Omental fat pad (tissue), 4 donors: Measurements from ENCODE around the gene WDR48. TPM values are rescaled to one million over a fixed set of nuclear protein-coding genes. Genes with fewer than 3 reads are reported as not detected.

Experiments
- ATAC-seq: fragments of 150-250 bp; one replicate; pipeline ENCODE4 v1.9.1; 2016; ENCODE audit warnings: mild to moderate bottlenecking, moderate library complexity; ENCODE audit not compliant: low FRiP score
- DNase-seq: peaks from one replicate; pipeline ENCODE4 v3.0.0-alpha.2; 2019; ENCODE audit warnings: low spot score
- total RNA-seq, 4 donors: library from RNA; depleted of rRNA; stranded (reverse); fragments of >200 nt; gene quantifications; one replicate each; pipeline ENCODE4 v1.1.0, GENCODE V29; 2016
- TF ChIP-seq, protein P1 (sequence below), 3 donors: fragments of 450-650 bp; IDR thresholded peaks; one replicate each; pipeline ENCODE4 v1.5.1; 2016 to 2017; ENCODE audit warnings: antibody characterized with exemption in 3 of 3, mild to moderate bottlenecking in 3 of 3, moderate library complexity in 2 of 3

WDR48 gene
- total RNA-seq, 4 donors from 2014 or later = 16.7 to 37.2 (median 22.7) TPM

GRCh38 chr3:39062180-39062579 is 10.4 kb downstream of the WDR48 start:
- DNase-seq = no peak
- TF ChIP-seq, protein P1, sequence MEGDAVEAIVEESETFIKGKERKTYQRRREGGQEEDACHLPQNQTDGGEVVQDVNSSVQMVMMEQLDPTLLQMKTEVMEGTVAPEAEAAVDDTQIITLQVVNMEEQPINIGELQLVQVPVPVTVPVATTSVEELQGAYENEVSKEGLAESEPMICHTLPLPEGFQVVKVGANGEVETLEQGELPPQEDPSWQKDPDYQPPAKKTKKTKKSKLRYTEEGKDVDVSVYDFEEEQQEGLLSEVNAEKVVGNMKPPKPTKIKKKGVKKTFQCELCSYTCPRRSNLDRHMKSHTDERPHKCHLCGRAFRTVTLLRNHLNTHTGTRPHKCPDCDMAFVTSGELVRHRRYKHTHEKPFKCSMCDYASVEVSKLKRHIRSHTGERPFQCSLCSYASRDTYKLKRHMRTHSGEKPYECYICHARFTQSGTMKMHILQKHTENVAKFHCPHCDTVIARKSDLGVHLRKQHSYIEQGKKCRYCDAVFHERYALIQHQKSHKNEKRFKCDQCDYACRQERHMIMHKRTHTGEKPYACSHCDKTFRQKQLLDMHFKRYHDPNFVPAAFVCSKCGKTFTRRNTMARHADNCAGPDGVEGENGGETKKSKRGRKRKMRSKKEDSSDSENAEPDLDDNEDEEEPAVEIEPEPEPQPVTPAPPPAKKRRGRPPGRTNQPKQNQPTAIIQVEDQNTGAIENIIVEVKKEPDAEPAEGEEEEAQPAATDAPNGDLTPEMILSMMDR (IDR thresholded peaks at IDR 0.05) = no peak
- no peak for ATAC-seq

GRCh38 chr3:39063143-39063542 is 11.3 kb downstream of the WDR48 start:
- DNase-seq = no peak

DNA sequence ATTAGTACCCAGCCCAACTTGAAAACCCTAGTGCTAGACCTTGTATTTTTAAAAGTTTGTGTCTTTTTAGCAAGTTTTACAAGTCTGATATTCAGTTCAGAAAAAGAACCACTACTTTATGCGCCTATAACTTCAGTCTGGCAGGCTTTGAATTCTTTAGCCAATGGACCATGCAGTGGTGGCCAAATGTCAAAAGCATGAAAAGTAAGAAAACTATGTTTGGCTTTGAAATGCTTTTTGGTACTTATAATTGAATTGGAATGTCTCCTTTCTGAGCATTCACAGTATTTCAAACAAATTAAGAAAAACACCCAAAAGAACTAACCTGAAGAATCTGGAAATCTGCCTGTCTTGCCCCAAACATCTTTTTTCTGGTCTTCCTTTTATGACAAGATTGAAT is 12.8 kb downstream of the WDR48 start:
- no peak for ATAC-seq
- TF ChIP-seq, protein P1 (IDR thresholded peaks at IDR 0.05) = no peak
- no peak for DNase-seq

More at GRCh38 chr3:39063143-39063542, 11.3 kb downstream of the WDR48 start:
- TF ChIP-seq, protein P1 (IDR thresholded peaks at IDR 0.05) = no peak
- ATAC-seq = no peak

GRCh38 chr3:39065197-39065596 is 13.4 kb downstream of the WDR48 start:
- ATAC-seq = no peak
- DNase-seq = no peak
- TF ChIP-seq, protein P1 (IDR thresholded peaks at IDR 0.05) = no peak

DNA sequence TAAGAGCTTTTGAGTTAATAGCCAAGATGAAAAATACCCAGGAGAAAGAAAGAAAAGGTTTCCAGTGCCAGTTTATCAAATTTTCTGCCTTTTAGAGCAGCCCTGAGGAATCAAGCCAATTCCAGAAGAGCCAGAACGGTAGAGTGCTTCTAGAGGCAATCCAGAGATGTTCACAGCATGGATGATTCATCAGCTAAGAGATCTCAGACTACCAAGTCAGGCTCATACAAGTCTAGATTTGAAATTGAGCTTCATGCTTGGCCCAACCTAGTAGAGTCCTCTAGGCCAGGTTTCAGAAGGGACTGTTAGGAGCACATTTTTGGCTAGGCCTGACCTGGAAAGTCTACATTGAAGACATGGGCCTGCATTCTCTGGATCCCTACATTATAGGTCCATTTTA is 15.5 kb downstream of the WDR48 start:
- DNase-seq (no peak), ATAC-seq (no peak)
- TF ChIP-seq, protein P1 (IDR thresholded peaks at IDR 0.05) = no peak

- ATAC-seq (no peak), DNase-seq (no peak)
- TF ChIP-seq, protein P1 (IDR thresholded peaks at IDR 0.05) = no peak
These were observed 16.7 kb downstream of the WDR48 start for GRCh38 chr3:39068556-39068955.

DNA sequence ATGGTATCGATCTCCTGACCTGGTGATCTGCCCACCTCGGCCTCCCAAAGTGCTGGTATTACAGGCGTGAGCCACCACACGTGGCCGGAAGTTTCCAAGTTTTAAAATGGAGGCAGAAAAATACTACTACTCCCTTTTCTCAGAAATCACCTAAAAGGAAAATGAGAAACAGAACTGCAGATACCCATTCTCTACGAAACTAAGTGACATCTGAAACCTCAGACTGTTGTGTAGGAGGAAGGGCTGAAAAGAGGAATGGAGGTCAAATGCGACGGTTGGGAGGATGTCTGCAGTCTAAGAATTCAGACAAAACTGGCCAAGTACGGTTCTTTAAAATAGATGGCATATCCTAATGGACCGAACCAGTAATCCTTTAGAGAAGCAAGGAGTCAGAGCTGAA is 24.1 kb downstream of the WDR48 start:
- DNase-seq (no peak), ATAC-seq (no peak)
- TF ChIP-seq, protein P1 (IDR thresholded peaks at IDR 0.05) = no peak
